COR-L47 (cell line): ENCODE data around the gene ARHGAP26.

Experiments
- DNase-seq: peaks from one replicate; lab custom pipeline; 2025; lab: John Stamatoyannopoulos, UW

The ARHGAP26 gene

GRCh38 chr5:143206196-143207053, 436.2 kb downstream of the ARHGAP26 start:
- DNase-seq = no peak

GRCh38 chr5:143207058-143207457, 436.9 kb downstream of the ARHGAP26 start:
- DNase-seq = no peak

GRCh38 chr5:143207563-143208364, 437.6 kb downstream of the ARHGAP26 start:
- DNase-seq = no peak

GRCh38 chr5:143208365-143208641, 438.1 kb downstream of the ARHGAP26 start:
- no peak for DNase-seq

- DNase-seq = no peak
Measured at GRCh38 chr5:143208781-143209510, 438.8 kb downstream of the ARHGAP26 start.

- no peak for DNase-seq
Measured at GRCh38 chr5:143209881-143210395, 439.8 kb downstream of the ARHGAP26 start.

GRCh38 chr5:143210576-143210975, 440.4 kb downstream of the ARHGAP26 start:
- DNase-seq = no peak

GRCh38 chr5:143212261-143212660, 442.1 kb downstream of the ARHGAP26 start:
- DNase-seq = no peak

- no peak for DNase-seq
Measured at GRCh38 chr5:143213231-143213850, 443.2 kb downstream of the ARHGAP26 start.

GRCh38 chr5:143213851-143214363, 443.7 kb downstream of the ARHGAP26 start:
- no peak for DNase-seq

- DNase-seq = no peak
Measured at GRCh38 chr5:143214458-143214857, 444.3 kb downstream of the ARHGAP26 start.

GRCh38 chr5:143214890-143215289, 444.7 kb downstream of the ARHGAP26 start:
- DNase-seq = no peak

- DNase-seq = no peak
Measured at GRCh38 chr5:143215690-143216089, 445.5 kb downstream of the ARHGAP26 start.

- no peak for DNase-seq
Measured at GRCh38 chr5:143216211-143216610, 446.0 kb downstream of the ARHGAP26 start.

GRCh38 chr5:143217065-143217803, 447.1 kb downstream of the ARHGAP26 start:
- DNase-seq = no peak

- DNase-seq = no peak
Measured at GRCh38 chr5:143217804-143218160, 447.6 kb downstream of the ARHGAP26 start.

- no peak for DNase-seq
Measured at GRCh38 chr5:143218517-143219170, 448.5 kb downstream of the ARHGAP26 start.

GRCh38 chr5:143219696-143220095, 449.5 kb downstream of the ARHGAP26 start:
- no peak for DNase-seq

- no peak for DNase-seq
Measured at GRCh38 chr5:143220748-143221251, 450.6 kb downstream of the ARHGAP26 start.
